GM18526 (cell line): ENCODE data around the gene ST8SIA6.

Experiments used
- POLR2A ChIP-seq: IDR thresholded peaks from 3 replicates; pipeline ENCODE4 v1.6.1; 2011; ENCODE audit not compliant: insufficient read length; ENCODE audit errors: extremely low read depth

ST8SIA6 gene

DNA sequence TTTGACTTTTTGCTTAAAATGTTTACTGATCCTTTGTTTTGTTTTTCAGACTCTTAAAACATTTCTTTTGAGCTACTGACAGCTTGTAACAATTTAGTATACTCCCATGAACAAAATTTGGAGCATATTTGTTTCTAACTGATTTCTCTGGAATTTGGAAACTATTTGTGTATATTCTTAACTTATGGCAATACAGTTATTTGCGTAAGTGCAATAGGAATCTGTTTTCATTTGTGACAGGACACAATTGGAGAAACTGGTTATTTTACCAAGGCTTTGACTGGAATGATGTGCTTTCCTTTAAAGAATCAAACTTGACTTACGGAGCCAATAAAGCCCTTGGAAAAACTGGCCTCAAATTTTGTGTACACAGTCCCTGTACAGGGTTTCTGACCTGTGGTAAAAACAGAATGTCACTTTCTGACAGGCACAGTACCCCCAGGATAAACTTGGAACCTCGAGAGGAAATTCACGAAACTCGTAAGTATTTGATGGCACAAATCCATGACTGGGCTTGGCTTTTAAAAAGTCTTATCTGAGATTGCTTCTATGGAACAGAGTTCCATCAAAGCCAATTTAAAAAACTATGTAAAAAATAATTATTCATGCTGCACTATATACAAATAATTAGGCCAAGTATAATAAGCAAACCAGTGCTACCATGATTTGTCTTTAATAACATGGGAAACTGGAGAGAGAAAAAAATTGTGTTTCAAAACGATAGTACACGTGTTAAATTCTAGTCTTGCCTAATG, 70.4 kb downstream of the ST8SIA6 start:
- TF ChIP-seq POLR2A: no peak

DNA sequence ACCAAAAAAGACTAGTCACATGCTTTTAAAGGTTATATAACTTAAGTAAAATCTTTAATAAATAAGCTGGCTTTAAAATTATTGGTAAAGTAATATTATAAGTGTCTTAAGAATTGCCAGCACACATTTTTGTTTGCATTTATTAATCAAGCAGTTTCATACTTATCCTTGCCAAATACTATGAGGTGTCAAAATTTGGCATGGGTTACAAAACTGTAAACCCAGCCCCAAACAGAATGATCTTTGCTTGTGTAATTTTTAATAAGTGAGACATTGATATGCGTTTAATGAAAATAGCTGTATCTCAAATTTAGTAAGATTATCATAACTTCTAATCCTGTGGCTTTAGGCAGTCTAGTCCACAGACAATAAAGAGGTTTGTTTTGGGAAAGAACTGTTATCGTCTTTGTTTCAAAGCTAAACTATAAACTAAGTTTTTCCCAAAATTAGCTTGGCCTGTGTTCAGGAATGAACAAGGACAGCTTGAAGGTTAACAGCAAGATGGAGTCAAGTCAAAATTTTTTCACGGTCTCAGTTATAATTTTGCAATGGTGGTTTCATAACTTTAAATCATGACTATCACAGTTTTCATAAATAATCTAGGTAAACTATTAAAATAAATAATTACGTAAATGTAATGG, 72.8 kb downstream of the ST8SIA6 start:
- TF ChIP-seq POLR2A: no peak

GRCh38 chr10:17380888-17381287, 73.5 kb downstream of the ST8SIA6 start:
- TF ChIP-seq POLR2A: no peak

DNA sequence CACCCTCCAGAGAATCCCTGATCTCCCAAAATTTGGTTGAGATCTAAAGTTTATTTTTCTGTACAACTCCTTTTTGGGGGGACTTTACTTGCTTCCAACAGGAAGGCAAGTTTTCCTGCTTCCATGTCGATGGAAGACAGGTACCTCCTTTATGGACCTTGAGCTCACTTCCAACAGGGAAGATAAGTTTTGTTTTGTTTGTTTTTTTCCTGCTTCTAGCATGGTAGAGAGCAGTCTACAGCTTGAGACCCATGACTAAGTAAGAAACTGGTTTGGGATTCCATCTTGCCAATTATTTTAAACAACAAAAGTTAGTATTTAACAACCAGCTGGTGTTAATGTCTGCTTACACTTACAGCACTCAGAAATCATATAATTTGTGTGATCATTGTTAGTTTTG, 74.4 kb downstream of the ST8SIA6 start:
- no peak for TF ChIP-seq POLR2A

- TF ChIP-seq POLR2A: no peak
Measured at GRCh38 chr10:17379151-17379690, 75.2 kb downstream of the ST8SIA6 start.

DNA sequence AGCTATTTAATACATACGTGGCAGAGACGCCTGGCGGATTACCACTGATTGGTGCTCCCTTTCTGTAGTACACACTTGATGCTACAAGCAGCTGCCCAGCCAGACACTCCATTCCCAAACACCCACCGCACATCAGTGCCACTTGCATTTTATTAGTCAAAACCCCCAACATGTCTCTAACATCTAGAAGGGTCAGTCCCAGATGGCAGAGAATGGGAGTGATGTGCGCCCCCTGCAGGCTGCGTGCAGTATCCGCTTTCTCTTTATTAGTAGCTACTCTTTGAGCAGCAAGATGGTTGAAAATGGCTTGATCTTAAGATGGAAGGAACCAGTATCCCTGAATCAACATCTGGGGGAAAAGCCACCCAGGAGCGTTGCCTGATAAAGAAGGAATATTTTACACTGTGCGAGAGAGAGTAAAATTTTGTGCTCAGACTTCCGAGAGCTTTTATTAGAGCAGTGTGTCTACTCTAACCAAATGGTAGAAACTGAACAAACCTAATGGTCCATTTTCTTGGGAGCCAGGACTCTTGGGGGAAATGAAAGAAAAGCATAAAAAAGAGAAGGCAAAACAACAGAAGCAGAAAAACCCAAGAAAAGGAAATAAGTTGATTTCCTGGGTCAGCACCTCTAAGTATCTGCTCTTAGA, 78.3 kb downstream of the ST8SIA6 start:
- no peak for TF ChIP-seq POLR2A

GRCh38 chr10:17368708-17369272, 85.6 kb downstream of the ST8SIA6 start:
- no peak for TF ChIP-seq POLR2A

- TF ChIP-seq POLR2A: no peak
Measured at GRCh38 chr10:17366705-17367104, 87.7 kb downstream of the ST8SIA6 start.

- no peak for TF ChIP-seq POLR2A
Measured at GRCh38 chr10:17365402-17365801, 89.0 kb downstream of the ST8SIA6 start.

DNA sequence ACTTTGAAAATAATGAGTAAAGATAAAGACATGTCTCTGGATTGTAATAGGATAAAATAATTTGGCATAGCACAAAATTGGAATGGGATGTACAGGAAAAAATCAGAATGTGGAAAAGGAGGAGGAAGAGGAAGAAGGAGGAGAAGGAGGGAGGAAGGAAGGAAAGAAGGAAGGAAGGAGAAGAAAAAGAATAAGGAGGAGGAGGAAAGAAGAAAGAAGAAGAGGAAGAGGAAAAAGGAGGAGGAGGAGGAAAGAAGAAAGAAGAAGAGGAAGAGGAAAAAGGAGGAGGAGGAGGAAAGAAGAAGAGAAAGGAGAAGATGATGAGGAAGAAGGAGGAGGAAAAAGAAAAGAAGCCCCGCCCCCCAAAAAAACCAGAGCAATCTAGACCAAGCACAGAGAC, 95.9 kb downstream of the ST8SIA6 start:
- no peak for TF ChIP-seq POLR2A

GRCh38 chr10:17357781-17358180, 96.6 kb downstream of the ST8SIA6 start:
- no peak for TF ChIP-seq POLR2A

DNA sequence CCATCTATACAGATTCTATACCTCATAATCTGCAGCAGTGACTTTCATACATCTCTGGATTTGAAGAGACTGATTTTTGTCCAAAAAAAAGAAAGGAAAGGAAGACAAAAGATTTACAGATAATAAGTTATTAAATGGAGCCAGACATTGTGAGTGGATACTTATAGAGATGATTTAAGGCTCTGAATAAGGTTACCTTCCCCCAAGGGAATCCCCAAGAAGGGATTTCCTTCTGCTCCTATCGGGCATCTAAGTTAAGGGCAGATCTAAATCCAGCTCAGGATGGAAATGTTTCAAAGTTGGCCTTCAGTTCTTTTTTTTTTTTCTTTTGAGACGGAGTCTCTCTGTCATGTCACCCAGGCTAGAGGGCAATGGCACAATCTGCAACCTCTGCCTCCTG, 97.6 kb downstream of the ST8SIA6 start:
- no peak for TF ChIP-seq POLR2A

GRCh38 chr10:17354781-17355180, 99.6 kb downstream of the ST8SIA6 start:
- TF ChIP-seq POLR2A: no peak

DNA sequence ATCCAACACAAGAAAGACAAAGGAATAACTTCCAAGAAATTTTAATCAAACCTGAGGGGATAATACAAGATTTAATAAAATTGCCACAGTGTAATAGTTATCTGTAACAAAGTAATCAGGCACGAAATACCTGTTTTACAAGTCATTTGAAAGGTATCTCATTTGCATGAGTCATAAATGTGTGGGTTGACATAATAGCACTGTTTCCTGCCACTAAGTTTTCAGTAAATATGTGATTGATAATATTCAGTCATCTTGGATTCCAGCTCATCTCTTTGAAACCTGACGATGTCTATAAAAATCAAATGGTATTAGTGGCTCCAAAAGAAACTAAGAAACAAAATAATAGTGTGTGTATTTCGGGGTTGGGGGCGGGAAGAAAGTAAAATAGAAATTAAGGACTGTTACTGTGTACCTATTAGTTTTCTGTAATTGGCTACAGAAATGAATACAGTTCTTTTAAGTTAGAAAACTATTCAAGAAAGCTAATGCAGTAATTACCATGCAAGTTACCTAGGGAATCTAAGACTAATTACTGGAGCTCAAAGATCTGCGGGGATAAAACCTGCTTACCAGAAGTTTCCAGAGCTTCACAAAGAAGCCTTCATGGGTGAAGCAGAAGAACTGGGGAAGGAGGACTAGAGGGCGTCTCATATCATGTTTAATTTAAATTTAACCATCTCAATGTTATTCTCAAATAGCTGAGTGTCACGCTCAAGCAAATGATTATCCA, 100.7 kb downstream of the ST8SIA6 start:
- TF ChIP-seq POLR2A: no peak

DNA sequence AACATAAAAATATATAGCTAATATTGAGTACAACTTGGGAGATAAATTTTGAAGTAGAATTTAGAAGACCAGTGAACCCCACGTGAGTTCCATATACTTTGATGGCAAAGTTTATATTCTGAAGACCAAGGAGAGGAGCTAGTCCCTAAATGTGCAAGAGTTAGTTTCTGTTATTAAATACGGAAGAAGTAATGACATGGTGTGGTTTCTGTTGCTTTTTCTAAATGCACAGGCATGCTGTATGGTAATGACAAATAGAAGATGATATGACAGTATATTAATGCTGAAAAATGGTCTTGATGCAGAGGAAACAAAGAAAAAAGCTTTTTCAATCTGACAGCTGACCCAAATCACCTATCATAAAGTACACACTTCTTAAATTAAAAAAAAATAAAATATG, 101.8 kb downstream of the ST8SIA6 start:
- no peak for TF ChIP-seq POLR2A

DNA sequence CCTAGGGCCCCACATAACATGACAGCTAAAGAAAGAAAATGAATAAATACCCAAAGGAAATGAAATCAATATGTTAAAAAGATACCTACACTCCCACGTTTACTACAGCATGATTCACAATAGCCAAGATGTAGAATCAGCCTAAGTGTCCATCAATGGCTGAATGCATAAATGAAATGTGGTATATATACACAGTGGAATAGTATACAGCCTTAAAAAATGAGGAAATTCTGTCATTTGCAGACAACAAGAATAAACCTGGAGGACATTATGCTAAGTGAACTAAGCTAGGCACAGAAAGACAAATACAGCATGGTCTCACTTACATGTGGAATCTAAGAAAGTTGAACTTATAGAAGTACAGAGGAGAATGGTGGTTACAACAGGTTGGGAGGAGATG, 102.9 kb downstream of the ST8SIA6 start:
- TF ChIP-seq POLR2A: no peak

DNA sequence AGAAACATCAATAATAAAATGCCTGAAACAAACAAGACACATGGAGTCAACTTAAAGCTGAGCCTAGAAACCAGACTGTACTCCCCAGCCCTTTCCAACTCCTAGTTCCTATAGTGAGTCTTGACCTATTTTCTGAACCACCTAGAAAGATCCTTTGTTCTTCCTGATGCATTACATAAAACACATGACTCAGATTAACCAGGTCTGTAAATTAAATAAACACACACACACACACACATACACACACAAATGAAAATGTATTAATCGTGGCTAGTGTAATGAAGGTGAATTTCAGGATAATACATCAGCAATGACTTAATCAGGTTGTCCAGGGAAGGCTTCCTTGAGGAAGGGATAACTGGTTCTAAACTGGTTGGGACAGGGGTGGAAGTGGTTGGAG, 104.7 kb downstream of the ST8SIA6 start:
- no peak for TF ChIP-seq POLR2A
